Thoracic aorta (tissue), 2 donors: Measurements from ENCODE around the gene CELF4. TPM values are rescaled to one million over a fixed set of nuclear protein-coding genes. Genes with fewer than 3 reads are reported as not detected.

Experiments used
- ATAC-seq: fragments of 150-250 bp; one replicate; pipeline ENCODE4 v1.8.0; 2017; ENCODE audit warnings: low read depth; ENCODE audit not compliant: insufficient number of reproducible peaks, low FRiP score
- DNase-seq: peaks from one replicate; pipeline ENCODE4 v3.0.0-alpha.2; 2020; ENCODE audit warnings: low spot score
- H3K27ac ChIP-seq, 2 donors: fragments of 200-600 bp; sonication (generic); 1 replicate in 1 of 2; 2 replicates in 1 of 2; pipeline ENCODE4 v1.5.1; 2016; ENCODE audit warnings: mild to moderate bottlenecking in 2 of 2, moderate library complexity in 2 of 2
- H3K27me3 ChIP-seq: fragments of 200-600 bp; sonication (generic); replicated peaks from 2 replicates; pipeline ENCODE4 v1.6.0; 2016; ENCODE audit warnings: mild to moderate bottlenecking; ENCODE audit not compliant: insufficient read depth
- H3K36me3 ChIP-seq: fragments of 200-600 bp; sonication (generic); one replicate; pipeline ENCODE4 v1.5.1; 2016
- H3K4me1 ChIP-seq, 2 donors: fragments of 200-600 bp; sonication (generic); 1 replicate in 1 of 2; 2 replicates in 1 of 2; pipeline versions ENCODE4 v1.5.1 to v1.6.0; 2016; ENCODE audit warnings: low read depth in 2 of 2, mild to moderate bottlenecking in 1 of 2; ENCODE audit not compliant: control insufficient read depth in 1 of 2
- H3K4me3 ChIP-seq: fragments of 200-600 bp; sonication (generic); 2 replicates; pipeline ENCODE4 v1.5.1; 2016; ENCODE audit warnings: mild to moderate bottlenecking
- H3K9me3 ChIP-seq: fragments of 200-600 bp; sonication (generic); 2 replicates; pipeline ENCODE4 v1.5.1; 2016
- CTCF ChIP-seq: fragments of 200-600 bp; sonication (generic); IDR thresholded peaks from one replicate; pipeline ENCODE4 v1.5.1; 2019; ENCODE audit warnings: antibody characterized with exemption
- total RNA-seq, 2 donors: library from RNA; depleted of rRNA; stranded (reverse); fragments of >200 nt; gene quantifications; one replicate each; pipeline versions ENCODE4 v1.1.0 to v1.2.3, GENCODE V29; 2016

CELF4 gene
- total RNA-seq, 2 donors from 2014 or later, result not detected

DNA sequence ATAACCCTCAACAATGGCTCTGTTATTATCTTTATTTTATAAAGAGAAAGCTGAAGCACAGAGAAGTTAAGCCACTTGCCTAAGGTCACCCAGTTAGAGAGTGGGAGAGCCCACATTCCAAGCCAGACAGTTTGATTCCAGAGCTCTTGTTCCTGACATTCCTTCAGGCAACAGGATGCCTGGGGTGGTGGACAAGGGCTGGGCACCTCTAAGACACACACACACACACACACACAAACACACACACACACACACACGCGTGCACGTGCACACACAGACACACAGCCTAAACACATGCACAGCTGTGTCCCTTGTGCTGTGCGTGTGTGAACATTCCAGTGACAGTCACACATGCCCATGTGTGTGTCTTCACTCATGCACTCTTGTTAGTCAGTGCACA, 26.4 kb downstream of the CELF4 start:
- Histone ChIP-seq H3K27ac (no peak overlapping the region), H3K9me3 (no peaks in the 10 kb centered on the region), H3K4me3 (no peak overlapping the region), H3K36me3 (no peaks in the 10 kb centered on the region), H3K4me1 (no peaks in the 10 kb centered on the region), H3K27me3 (peaks cover 11% of the 10 kb centered on the region)
- ATAC-seq (no peak), DNase-seq (no peak)
- TF ChIP-seq CTCF, result no peak

DNA sequence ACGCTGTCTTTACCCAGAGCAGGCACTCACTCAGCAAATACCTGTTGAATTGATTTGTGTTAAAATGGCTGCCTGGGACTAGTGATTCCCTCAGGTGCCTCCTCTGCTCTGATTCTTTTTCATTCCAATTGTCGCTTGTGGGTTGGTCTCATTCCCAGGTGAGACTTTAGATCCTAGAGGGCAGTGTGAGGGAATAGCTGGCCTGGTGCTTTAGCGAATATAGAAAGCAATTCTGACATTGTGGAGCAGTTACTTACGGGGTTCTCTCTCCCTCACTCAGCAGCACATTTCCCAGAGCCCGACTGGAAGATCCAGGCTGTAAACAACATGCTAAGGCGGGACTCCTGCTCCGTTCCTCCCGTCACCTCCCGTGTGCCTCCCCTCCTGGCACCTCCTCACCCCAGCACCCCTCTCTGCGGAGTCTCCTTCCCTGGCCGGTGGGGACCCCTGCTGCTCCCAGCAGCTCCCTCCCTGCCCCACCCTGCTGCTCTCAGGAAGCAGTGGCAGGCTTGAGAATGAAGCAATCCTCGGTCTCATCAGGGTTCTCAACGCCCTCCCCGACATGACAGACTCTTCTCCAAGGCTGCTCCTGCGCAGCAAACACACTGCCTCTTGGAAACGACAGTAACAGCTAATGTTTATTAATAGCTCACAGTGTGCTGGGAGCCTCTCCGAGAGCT, 26.9 kb downstream of the CELF4 start:
- DNase-seq (no peak), ATAC-seq (no peak)
- H3K27me3 ChIP-seq, result peaks cover 11% of the 10 kb centered on the region
- no peaks in the 10 kb centered on the region for H3K9me3 ChIP-seq
- H3K4me1 ChIP-seq, result no peaks in the 10 kb centered on the region
- no peaks in the 10 kb centered on the region for H3K36me3 ChIP-seq
- no peak for TF ChIP-seq CTCF
- H3K27ac ChIP-seq, result no peak overlapping the region
- H3K4me3 ChIP-seq, result no peak overlapping the region

DNA sequence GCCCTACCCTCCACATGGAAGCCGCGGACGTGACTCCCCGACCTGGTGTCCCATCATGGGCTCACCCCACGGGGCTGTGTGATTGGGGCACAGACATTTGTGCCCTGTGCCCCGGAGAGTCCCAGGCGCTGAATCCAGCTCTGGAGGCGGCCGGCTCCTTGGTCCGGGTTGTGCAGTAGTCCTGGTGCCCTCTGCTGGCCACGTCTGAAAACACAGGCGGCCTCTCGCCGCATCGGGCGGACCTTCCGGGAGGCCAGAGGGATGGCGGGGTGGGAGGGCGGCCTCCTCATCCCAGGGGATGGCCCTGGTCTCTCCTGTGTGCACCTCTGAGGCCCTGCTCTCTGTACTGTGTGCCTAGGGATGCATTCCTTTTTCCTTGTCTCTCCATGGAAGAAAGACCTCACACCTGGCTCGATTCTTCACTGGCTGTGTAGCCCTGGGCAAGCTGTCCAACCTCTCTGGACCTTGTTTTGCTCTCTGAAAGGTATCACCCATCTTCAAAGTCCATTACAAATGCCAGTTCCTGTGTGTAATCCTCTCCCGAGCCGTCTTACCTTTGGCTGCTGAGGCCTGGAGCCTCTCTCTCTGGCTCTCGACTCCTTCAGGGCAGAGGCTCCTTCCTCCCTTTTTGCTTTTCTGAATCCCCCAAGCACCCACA, 27.6 kb downstream of the CELF4 start:
- peak; percentile 16 for DNase-seq
- TF ChIP-seq CTCF, result peak; percentile 87
- Histone ChIP-seq H3K4me1 (no peaks in the 10 kb centered on the region), H3K27ac (no peak overlapping the region), H3K4me3 (no peak overlapping the region), H3K27me3 (peaks cover 11% of the 10 kb centered on the region), H3K9me3 (no peaks in the 10 kb centered on the region), H3K36me3 (no peaks in the 10 kb centered on the region)
- ATAC-seq, result no peak

DNA sequence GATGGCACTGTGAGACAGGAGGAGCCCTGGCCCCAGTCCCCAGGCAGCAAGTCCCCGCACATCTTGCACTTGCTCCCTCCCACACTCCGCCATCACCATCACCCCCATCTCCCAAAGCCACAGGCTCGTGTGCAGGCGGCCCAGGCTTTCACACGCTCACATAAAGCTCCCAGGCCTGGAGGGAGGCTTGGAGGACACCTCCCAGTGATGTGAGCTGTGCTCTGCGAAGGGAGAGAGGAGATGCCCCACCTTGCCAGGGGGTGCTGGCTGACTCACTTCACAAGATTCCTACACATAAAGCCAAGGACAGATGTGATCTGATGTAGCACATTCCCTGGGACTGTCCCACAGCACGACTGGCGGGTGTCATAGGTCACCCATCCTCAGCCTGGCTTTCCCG, 28.9 kb downstream of the CELF4 start:
- no peak overlapping the region for H3K27ac ChIP-seq
- peaks cover 11% of the 10 kb centered on the region for H3K27me3 ChIP-seq
- no peak for TF ChIP-seq CTCF
- H3K36me3 ChIP-seq, result no peaks in the 10 kb centered on the region
- no peaks in the 10 kb centered on the region for H3K9me3 ChIP-seq
- ATAC-seq (no peak), DNase-seq (no peak)
- H3K4me1 ChIP-seq, result no peaks in the 10 kb centered on the region
- H3K4me3 ChIP-seq, result no peak overlapping the region

- H3K27me3 ChIP-seq, result peaks cover 11% of the 10 kb centered on the region
- TF ChIP-seq CTCF, result no peak
- no peak for ATAC-seq
Measured at GRCh38 chr18:37535968-37536367, 29.6 kb downstream of the CELF4 start.

More at GRCh38 chr18:37535968-37536367, 29.6 kb downstream of the CELF4 start:
- H3K36me3 ChIP-seq, result no peaks in the 10 kb centered on the region
- no peak overlapping the region for H3K27ac ChIP-seq
- H3K4me3 ChIP-seq, result no peak overlapping the region
- DNase-seq, result no peak
- no peaks in the 10 kb centered on the region for H3K9me3 ChIP-seq
- H3K4me1 ChIP-seq, result no peaks in the 10 kb centered on the region
